Stimulated activated CD8-positive, alpha-beta memory T cell treated with anti-CD3 and anti-CD28 coated beads, Interleukin-15, amount 100 ng/mL, for 48 hours (primary cell): ENCODE data around the gene PPA2.

ENCODE experiments used
- DNase-seq, 2 donors: peaks; one replicate each; pipeline ENCODE4 v3.0.0-alpha.2; 2020; ENCODE audit warnings: low read depth in 2 of 2

PPA2 gene

DNA sequence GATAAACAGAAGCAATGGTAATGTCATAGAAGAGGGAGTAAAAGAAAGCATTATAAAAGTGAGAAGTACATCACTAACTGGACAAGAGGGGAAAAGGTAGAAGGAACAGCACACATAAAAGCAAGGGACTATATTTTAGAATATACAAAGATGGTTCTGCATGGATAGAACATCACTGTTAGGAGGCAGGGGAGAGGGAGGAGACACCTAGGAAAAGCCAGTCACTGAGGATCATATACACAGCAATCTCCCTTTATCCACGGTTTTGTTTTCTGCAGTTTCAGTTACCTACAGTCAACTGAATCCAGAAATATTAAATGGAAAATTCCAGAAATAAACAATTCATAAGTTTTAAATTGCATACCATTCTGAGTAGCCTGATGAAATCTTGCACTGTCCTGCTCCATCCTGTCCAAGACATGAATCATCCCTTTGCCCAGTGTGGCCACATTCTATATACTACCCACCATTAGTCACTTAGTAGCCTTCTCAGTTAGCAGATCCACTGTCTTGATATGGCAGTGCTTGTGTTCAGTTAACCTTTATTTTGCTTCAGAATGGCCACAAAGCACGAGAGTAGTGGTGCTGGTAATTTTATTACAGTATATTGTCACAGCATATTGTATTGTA, 74.2 kb downstream of the PPA2 start:
- no peak for DNase-seq

DNA sequence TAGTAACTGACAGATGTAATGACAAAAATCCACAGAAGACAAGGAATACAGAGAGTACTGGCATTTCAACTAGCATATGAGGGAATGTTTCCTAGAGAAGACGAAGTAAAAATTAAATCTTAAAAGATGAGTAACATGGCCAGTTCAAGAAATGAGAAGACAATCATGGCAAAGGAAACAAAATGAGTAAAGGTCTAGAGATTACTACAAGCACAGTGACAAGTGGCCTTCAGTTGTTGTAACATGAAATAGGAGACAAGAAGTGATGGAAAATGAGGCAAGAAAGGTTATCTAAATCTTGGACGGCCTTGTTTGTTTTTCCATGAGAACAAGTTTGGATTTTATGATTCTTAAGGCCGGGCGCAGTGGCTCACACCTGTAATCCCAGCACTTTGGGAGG, 81.0 kb downstream of the PPA2 start:
- no peak for DNase-seq

DNA sequence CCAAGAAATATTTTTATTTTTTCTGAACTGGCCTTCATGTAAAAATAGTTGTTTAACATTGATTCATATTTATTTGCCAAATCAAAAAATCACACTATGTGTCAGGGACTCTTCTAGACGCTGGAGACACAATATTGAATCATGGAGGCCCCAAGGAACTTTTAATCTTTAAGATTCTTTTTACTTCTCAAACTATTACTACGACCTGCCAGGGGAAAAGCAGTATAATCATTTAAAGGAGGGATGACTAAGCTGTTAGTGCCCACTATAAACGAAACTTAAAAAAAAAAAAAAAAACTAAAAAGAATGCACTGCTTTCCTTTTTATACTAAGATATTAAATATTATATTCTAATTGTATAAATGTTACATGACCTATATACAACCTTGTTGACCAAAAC, 84.7 kb downstream of the PPA2 start:
- DNase-seq = no peak

GRCh38 chr4:105387466-105387865, 86.4 kb downstream of the PPA2 start:
- DNase-seq = no peak

DNA sequence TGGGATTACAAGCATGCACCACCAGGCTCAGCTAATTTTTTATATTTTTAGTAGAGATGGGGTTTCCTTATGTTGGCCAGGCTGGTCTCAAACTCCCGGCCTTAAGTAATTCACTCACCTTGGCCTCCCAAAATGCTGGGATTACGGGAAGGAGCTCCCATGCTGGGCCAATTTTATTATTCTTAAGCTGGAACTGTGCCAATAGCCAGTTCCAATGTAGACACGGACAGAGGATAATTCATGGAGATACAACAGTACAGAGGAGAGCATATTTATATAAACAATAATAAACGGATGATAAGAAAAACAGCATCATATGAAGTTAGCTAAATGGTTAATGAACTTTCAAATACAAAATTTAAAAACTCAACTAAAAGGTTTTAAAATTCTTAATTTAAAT, 87.8 kb downstream of the PPA2 start:
- DNase-seq = no peak

DNA sequence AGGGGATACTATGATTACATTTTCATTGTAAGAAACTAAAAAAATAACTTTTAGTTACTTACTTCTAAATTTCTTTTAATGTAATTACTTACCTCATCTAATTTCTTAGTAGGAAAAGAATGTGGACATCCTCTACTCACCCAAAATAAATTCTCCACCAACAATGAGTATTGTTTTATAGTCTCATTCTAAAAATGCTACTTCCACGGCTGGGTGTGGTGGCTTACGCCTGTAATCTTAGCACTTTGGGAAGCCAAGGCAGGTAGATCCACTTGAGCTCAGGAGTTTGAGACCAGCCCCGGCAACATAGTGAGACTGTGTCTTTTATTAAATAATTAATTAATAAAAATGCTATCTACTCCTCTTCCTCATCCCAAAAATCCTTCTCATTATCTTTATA, 99.8 kb downstream of the PPA2 start:
- DNase-seq = no peak

DNA sequence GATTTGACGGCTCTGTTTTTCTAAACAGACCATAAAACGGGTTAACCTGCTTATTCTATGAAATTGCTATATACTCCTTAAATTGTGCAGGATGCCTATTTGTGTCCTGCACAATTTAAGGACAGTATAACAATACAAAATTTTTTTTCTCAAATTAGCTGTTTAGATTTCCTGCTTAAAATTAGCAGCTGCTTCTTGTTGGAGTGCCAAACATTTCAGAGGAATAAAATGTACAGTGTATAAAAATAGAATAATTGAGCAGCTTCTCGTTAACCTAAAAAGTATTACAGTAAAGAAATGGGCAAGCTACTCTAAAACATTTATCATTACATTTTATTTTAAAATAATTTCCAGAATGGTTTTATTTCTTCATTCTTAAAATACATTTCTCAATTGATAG, 100.5 kb downstream of the PPA2 start:
- no peak for DNase-seq

- DNase-seq = no peak
Measured at GRCh38 chr4:105369988-105370387, 103.9 kb downstream of the PPA2 start.

DNA sequence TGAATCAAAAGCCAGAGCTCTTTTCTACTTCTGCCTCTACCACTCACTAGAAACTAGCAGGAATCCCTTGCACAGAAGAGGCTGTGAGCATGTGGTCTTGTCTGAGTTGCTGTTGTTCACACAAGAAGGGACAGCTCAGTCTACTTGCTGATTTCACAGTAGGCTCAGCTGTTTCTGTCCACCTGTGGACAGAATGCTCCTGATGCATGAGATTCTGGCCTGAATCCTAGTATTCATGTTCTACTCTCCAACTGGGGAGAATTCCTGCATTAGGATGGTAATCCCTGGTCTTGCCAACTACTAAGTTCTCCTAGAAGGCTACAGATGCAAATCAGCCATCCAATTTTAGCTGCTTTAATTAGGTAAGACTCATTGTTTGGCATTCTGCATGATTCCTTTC, 112.8 kb downstream of the PPA2 start:
- no peak for DNase-seq

- DNase-seq = no peak
Measured at GRCh38 chr4:105357258-105357980, 116.4 kb downstream of the PPA2 start.

- no peak for DNase-seq
Measured at GRCh38 chr4:105356194-105356593, 117.7 kb downstream of the PPA2 start.

- peak in 1 of 2 donors; percentile 4 for DNase-seq
Measured at GRCh38 chr4:105352826-105353225, 121.0 kb downstream of the PPA2 start.

DNA sequence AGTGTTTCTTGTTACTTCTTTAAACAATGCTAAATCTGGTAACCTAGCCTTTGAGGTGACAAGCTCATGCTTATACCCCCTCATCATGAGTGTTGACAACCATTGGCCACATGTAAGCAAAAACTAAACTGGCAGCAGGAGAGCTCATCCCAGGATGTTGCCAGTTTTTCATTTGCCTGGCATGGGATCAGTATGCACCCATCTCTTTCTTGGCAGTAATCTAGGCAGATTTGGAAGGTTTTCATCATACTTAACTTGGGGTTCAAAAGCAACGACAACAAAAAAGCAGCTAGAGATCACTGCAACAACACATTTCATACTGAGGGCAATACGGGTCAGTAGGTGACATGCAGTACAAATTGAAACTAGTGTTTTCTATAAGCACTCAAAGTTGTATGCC, 122.0 kb downstream of the PPA2 start:
- DNase-seq = no peak

DNA sequence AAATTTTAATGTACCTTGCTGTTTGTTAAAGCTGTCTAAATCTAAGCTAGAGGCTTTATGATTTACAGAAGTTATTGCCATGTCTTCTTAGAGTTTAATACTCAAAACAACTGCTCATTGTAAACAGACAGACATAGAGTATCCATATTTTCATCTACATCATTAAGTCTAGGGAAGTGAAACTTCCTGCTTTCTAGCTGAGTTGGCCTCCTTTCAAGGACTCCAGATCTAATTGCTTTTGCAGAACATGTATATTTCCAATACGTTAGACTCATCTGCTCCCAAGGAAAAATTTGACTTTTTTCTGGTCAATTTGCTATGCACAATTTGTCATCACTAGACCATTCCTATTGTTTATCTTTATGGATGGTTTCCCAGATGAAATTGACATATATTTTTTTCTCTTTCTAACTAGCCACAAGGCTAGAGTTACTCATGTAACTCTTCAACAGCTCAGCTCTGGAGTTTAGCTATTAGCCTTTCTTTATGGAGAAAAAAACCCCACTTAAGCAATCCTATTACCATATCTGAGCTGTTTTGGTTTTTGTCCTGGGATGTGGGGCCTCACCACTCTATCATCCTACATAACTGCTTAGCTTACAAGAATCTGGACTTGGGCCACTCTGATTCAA, 122.9 kb downstream of the PPA2 start:
- no peak for DNase-seq

DNA sequence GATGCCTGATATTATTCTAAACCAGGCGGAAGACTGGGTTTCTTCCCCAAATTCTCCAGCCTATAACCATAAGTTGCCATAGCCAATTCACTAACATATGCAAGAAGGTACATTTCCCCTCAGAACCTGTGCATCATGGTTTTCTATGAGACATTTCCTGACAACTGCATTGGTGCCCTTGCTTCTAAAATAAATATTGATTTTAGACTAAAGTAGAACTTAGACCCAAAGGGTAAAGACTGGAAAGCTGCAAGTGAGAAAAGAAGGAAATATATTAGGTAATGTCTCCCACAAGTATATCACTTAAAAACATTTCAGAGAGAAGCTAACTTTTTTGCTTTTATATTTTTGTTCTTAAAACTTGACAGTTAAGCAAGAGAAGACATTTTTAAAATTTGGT, 125.1 kb downstream of the PPA2 start:
- DNase-seq = no peak

DNA sequence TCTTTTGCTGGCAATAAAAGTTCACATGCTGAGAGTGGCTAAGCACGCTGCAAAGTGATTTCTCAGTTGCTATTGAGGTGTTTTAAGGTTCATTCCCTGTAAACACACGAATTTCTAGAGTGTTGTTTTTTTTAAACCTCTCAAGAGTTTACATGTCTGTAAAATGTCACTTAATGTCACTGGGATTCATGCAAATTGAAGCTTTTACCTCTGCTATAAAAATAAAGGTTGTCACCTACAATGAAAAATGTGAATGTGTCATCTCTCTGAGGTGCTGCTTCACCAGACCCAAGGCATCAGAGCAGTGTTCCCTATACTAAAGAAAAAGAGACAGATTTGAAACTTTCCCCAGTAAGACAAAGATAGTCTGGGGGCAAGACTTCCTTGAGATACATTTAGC, 127.0 kb downstream of the PPA2 start:
- no peak for DNase-seq

- no peak for DNase-seq
Measured at GRCh38 chr4:105345838-105346237, 128.0 kb downstream of the PPA2 start.

DNA sequence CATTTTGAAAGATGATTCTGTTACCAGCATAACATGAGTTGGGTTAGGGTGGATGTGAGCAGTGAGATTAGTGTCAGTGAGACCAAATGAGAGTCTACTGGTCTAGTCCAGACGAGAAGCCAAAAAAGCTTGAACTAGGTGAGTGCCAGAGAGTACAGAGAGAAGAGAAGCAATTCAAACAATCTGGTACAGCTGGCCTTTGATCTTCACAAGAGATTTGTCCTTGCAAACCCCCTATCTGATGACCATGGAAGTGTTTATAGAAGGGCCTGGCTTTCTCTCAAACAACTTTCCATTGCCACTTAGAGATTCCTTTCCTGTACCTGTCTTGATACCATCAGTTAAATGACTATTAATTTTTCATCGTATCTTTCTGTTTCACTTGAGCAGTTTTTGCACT, 128.5 kb downstream of the PPA2 start:
- DNase-seq = no peak

DNA sequence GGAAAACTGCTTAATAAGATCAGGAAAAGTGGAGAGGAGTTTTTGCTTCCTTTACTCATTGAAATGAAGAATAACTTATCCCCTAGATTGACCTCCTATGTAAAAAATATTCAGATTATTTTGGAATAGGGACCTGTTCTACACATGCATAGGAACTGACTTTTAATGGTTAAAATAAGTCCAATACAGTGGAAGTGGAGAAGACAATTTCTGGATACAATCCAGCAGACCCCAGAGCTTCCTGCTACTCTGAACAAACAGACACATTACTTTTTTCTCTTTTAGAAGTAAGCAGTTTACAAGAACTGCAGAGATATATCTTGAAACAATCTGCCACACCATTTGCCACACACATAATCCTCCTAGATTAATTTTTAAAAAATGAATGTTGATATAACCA, 129.7 kb downstream of the PPA2 start:
- no peak for DNase-seq

- DNase-seq = no peak
Measured at GRCh38 chr4:105343146-105343931, 130.5 kb downstream of the PPA2 start.

DNA sequence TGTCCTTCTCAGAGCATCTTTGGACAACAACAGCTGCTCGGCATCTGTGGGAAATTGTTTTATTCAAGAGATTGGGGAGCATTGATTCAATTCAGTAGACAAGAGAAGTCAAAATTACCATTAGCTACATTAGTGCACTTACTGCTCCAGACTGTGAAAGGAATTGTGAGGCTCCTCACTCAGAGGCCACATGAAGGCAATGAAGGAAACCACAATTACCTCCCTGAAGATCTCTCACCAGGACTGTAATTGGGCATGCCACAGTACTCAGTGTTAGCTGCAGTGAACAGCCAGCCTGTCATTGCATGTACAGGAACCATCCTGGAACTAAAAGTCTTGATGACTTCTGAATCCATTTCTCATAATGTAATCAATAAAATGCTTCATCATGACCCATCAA, 144.8 kb downstream of the PPA2 start:
- DNase-seq = no peak

DNA sequence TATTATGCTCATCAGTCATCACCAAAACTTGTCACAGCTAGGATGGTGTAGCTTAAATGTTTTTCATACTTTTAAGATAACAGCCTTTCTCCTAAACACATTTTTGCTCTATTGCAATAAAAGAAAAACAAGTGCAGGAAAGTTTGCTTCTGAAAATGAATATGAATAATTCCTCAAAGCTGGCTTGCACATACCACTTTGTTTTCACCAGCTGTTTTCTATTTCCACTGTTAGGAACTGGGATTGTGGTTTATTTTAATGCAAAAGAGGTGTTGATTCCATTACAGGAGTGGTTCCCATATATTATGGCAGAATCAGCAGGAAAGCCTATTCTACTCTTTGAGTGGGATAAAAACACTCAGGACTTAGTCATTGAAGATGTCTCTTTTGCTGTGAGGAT, 145.9 kb downstream of the PPA2 start:
- DNase-seq = no peak

DNA sequence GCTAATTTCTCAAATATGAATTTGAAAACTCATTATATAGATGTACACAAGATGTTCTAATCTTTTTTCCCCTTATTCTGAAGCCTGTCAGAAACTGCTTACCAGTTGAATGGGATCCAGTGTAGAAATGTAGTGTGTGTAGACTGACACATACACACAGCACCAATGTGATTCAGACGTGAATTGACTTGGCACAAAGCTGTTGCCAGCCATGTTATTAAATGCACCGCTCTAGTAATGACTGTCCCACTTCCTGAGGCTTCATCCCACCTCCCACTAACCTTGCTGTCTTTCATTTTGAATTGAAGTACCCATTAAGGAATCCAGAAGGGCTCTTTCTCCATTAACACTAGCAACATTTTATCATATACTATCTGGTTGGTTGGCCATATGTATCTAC, 146.6 kb downstream of the PPA2 start:
- DNase-seq = no peak
